ENCODE measurements around the gene HS6ST3. TPM values are rescaled to one million over a fixed set of nuclear protein-coding genes. Genes with fewer than 3 reads are reported as not detected.

Gene HS6ST3
- total RNA-seq (2022; extraction: Qiagen RNA extraction; ENCODE audit: low read depth) = not detected in 5 replicates

DNA sequence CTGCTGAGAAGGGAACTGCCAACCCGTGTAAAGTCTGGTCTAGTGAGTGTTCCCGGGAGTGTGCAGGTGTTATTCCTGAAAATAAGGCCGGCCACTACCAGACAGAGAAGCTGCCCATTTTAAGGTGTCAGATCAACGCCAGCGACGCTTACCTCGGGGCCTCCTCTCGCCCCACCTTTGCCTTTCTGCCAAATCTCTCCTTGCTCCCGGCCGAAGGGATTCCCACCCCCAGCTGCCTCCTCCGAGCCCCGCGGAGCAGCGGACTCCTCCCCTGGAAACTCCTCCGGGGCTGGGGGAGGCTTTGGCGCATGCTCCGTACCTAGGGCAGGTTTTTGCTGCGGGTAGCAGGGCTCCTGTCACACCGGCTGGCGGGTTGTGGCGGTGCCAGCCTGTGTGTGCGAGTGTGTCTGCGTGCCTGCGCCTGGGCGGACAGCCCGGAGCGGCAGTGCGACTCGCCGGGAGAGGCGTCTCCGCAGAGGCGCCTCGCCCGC is at the start of gene HS6ST3:
TSS of gene HS6ST3 (plus strand) at position 359 of the 491 bp plus-strand sequence.

GRCh38 chr13:96053003-96053703 is 36.8 kb upstream of the HS6ST3 start, which contains the start of gene UGGT2:
Gene UGGT2, minus strand, starts transcription at chr13:96053401. Its CDS starts 89 bp downstream, at chr13:96053312.

Other genes with a start within 250 kb of the HS6ST3 start
- 5.3 to 10.3 TPM (median 9.5 TPM) in 5 replicates for gene UGGT2, start 36.7 kb upstream of the HS6ST3 start, total RNA-seq (2022; extraction: Qiagen RNA extraction; ENCODE audit: low read depth)